NCI-H510A (cell line): ENCODE data around the gene RFC4.
"Not testable (repeated sequence)": the region's sequence is repeated elsewhere in the genome, so short reads cannot be mapped to it uniquely, and the experiment has no call there.

ENCODE experiments used
- DNase-seq: peaks from one replicate; lab custom pipeline; 2025; lab: John Stamatoyannopoulos, UW

Gene RFC4, protein sequence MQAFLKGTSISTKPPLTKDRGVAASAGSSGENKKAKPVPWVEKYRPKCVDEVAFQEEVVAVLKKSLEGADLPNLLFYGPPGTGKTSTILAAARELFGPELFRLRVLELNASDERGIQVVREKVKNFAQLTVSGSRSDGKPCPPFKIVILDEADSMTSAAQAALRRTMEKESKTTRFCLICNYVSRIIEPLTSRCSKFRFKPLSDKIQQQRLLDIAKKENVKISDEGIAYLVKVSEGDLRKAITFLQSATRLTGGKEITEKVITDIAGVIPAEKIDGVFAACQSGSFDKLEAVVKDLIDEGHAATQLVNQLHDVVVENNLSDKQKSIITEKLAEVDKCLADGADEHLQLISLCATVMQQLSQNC

DNA sequence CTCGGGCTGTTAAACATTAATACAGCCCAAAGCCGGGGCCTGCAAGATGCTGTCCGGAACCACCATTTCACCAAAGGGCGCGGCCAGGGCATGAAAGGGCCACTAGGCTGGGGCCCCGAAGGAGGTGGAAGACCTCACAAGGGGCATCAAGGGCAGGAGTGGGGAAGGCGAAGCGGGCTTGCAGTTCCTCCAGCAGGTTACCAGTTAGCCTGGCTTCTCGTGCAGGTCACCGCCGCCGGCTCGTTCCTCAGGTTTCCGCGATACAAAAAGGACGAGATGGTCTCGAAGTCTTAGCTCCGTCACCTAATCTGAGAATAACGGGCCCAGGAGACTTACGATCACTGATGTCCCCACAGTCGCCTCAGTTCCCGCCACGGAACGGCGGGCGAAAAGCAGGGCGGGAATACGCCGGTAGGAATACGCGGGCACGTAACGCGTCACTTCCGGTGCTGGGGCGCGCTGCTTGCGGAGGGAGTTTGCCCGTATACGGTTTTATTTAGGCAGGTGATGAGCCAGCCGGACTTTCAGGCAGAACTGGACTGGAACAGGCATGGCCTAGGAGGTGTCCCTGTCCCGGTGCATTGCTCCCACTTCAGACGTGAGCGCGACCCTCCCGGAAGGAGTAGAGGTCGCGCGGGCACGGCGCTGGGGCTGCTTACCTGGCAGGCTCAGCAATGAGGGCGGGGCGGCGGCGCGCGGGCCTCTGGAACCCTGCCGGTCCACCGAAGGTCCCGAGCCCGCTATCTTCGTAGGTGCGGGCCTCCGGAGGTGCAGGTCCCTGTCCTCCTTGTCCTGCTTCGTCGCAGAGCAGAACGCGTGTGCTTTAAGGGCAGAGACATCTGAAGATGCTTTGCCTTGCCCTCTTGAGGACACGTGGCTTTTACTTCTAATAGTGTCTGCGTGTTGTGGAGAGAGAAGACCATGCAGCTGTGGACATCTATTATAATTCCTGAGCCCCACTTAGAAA lies at the start of gene RFC4:
Gene RFC4 (minus strand): TSS at position 394 of the 967 bp plus-strand sequence. CDS start 1,769 bp downstream, outside the sequence.
- DNase-seq, result peak; percentile 75

DNA sequence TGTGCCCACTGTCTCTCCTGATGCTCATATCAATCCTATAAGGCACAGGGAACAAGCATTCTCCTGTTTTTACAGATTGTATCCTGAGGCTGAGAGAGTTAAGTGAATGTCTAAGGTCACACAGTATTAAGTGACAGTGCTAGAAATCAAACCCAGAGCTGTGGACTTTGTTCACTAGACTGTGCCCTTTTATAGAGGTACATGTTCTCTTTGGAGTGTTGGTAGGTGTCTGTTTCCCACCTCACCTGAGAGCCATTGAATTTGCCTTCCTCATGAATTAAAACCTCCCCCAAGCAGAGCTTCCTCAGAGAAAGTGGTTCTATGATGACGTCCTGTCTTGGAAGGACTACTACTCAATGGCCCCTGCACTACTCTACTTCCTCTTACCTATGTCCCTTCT lies 48.7 kb upstream of the RFC4 start:
- DNase-seq, result no peak

DNA sequence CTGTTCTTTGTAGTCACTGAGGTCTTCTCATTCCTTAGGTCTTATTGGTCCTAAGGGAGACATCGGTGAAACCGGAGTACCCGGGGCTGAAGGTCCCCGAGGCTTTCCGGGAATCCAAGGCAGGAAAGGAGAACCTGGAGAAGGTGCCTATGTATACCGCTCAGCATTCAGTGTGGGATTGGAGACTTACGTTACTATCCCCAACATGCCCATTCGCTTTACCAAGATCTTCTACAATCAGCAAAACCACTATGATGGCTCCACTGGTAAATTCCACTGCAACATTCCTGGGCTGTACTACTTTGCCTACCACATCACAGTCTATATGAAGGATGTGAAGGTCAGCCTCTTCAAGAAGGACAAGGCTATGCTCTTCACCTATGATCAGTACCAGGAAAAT lies 47.9 kb upstream of the RFC4 start:
- DNase-seq, result no peak

DNA sequence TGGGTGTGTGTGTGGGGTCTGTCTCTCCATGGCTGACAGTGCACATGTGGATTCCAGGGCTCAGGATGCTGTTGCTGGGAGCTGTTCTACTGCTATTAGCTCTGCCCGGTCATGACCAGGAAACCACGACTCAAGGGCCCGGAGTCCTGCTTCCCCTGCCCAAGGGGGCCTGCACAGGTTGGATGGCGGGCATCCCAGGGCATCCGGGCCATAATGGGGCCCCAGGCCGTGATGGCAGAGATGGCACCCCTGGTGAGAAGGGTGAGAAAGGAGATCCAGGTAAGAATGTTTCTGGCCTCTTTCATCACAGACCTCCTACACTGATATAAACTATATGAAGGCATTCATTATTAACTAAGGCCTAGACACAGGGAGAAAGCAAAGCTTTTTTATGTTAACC lies 46.7 kb upstream of the RFC4 start:
- DNase-seq, result no peak

DNA sequence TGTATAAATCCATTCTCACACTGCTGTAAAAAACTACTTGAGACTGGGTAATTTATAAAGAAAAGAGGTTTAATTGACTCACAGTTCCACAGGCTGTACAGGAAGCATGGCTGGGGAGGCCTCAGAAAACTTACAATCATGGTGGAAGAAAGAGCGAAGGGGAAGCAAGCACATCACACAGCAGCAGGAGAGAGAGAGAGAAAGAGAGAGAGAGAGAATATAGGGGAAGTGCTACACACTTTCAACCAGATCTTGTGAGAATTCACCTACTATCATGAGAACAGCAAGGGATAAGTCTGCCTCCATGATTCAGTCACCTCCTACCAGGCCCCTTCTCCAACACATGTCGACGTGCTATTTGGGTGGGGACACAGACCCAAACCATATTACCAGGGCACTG lies 45.6 kb upstream of the RFC4 start:
- not testable (repeated sequence) for DNase-seq

DNA sequence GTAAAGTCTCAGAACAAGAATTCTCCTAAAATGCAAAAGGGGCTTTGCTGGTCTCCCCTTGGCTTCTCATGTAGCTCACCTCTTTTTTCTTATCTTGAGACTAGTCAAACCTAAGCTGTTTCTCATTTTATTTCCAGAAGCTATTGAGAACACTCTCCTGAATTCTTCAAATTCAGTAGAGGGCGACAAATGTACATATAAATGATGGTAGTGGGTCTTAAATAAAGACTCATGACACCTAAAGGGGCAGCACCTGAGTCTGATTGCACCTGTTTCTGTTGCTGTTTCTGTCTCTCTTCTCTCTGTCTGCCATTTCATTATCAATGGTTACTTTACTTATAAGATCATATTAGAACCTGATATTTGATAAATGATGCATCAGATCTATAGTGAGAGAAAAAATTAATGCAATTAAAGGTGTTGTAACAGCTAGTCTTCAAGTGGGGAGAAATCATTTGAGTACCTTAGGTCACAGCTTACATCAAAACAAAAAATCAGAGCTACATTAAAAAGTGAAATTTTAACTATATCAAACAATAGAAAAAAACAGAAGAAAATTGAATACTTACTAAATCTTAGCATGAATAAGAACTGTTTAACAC lies 43.2 kb upstream of the RFC4 start:
- no peak for DNase-seq

DNA sequence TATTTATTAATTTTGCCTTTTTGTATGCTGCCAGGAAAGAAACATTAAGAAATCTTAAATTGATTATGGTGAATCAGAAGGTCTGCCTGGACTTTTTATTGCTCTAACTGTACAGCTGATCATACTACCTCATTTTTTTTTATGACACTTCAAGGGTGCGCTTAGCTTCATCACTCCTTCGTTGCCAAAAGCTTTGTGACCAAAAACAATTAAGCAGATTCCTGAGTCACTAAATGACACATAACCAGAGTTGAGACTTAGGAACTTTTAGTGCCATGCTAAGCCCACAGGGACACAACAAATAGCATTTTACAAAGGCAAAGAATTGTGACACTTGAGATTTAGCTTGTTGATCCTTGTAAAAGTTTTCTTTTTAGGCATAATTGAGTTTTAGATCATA lies 41.2 kb upstream of the RFC4 start:
- no peak for DNase-seq

DNA sequence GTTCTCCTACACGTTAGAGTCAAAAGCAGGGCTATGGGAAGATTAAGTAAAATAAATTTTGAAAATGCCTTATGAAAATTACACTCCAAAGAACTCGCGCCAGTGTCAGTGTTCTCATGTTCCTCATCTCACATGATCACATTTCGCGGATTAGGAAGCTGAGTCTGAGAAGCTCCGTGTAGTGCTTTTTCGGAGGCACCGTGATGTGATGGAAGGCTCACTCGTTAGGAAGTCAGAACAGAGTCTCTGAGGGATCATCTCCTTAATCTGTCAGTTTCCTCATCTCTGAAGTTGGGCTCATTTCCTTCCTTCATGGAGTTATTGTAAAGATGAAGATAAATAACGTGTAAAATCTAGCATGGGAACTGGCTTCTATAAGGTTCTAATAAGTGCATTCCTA lies 39.5 kb upstream of the RFC4 start:
- DNase-seq, result no peak

DNA sequence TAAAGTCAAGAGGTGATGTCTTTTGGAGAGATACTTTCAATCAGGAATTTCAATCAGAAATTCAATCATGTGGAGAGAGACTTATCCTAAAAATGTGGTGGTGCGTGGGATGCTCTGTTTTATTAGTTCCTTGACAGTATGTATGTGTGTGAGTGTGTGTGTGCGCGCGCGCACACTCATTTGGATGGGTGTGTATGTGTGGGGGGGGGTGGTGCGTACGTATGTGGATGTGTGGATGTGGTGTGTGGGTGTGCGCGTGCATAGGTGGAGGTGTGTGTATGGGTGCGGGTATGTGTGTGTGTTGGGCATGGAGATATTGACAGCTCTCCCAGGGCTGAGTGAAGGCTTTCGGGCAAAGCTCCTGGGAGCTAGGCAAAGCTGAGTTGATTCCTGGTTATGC lies 38.6 kb upstream of the RFC4 start:
- DNase-seq, result no peak

DNA sequence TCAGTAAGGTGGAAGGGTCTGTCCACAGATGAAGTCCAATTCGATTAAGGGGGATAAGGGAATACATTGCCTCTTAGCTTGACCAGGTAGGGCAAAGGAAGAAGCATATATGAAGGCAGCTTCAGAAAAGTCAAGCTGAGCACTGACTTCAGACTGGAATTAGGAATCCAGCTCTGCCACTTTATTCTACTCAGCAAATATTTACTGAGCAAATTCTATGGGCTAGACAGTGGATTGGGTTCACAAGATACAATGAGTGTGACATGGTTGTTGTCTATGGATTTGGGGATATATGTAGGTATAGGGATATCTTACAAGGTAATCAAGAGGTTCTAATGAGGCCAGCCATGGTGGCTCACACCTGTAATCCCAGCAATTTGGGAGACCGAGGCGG lies 36.8 kb upstream of the RFC4 start:
- DNase-seq, result no peak

DNA sequence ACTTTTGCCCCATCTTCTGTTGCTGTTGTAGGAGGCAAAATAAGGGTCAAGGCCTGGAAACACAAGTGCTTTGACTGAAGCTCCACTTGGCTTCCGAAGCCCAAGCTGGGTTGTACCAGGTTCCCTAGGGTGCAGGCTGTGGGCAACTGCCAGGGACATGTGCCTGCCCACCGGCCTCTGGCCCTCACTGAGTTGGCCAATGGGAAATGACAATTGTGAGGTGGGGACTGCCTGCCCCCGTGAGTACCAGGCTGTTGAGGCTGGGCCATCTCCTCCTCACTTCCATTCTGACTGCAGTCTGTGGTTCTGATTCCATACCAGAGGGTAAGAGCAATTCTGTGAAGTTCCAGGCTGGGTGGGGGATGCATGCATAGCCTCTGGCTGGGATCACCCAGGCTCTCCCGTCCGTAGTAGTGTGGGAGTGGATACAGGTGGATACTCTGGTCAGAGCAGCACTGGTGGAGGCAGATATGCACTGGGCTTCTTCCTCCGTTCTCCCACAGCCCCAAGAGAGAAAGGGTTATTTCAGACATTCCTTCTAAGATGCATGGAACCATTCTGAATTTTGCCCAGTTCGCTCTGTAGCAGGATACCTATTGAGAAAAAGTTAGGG lies 36.2 kb upstream of the RFC4 start, which contains the start of gene ADIPOQ:
Gene ADIPOQ (plus strand): TSS at position 285 of the 613 bp plus-strand sequence. CDS start 10,349 bp downstream, outside the sequence.
- DNase-seq, result no peak

DNA sequence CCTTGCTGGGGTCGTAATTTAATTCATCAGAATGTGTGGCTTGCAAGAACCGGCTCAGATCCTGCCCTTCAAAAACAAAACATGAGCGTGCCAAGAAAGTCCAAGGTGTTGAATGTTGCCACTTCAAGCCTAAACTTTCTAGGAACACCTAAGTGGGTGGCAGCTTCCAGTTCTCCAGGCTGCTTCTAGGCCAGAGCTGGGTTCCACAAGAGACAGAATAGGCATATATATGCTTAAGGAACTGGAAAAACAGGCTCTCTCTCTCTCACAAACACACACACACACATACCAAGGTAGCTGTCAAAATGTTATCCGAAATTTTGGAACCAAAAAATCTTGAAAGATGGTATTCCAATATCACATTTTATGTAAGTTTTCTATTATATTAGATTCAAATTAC lies 35.3 kb upstream of the RFC4 start:
- no peak for DNase-seq

DNA sequence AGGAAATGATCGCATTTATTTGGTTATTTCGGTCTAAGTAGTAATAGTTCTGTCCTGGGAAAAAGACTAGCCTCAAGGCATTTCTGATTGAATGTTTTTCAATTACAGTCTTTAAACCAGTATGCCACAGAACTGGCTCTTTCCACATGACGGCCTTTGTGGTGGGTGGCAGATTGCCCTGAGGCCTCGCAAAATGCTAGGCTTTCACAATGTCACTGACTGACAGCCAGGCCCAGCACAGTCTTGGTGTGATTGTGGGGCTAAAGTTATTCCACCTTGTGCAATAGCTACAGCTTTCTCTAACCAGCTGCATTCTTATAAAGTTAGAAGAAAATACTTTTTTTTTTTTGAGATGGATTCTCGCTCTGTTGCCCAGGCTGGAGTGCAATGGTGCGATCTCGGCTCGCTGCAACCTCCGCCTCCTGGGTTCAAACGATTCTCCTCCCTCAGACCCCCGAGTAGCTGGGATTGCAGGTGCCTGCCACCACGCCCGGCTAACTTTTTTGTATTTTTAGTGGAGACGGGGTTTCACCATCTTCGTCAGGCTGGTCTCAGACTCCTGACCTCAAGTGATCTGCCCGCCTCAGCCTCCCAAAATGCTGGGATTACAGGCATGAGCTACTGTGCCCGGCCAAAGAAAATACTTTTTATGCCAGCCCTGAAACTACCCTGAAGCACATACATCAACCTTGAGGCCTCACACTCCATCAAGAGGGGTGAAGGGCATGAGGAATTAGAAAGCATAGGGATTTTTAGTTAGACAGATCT lies 33.8 kb upstream of the RFC4 start:
- no peak for DNase-seq

DNA sequence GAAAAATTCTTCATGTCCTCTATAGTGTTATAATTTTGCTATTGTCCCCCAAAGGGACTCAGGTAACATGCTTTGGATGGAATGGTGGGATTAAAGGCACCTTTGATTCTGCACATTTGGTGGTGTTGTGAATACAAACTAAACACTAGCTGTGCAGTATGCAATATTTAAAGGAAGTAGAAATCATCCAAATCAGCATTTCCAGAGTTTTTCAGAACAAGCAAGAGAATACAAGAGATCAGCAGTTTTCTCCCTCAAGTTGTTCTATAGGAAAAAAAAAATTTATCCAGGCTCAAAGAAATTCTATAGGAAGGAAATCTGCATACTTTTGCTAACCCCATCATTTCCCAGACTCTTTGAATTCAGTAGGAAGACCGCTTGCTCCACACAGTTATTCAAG lies 26.0 kb upstream of the RFC4 start:
- DNase-seq, result no peak

DNA sequence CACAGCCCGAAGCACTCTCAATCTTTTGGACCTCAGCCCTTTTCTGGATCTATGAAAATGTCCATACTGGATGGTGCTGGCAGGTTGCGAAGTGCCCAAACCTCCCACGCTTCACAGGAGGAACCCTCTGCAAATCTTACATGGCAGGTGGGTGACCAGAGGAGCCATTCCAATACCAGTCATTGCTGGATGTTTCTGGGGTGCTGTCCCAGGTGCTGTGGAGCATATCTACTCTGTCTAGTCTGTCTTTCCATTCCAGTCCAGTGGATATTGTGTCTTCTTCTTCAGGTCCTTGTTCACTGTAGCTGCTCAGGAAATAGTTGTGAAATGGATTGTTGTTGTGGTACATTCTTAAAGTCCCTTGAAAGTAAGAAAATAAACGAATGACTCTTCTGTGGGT lies 25.5 kb upstream of the RFC4 start:
- DNase-seq, result no peak

DNA sequence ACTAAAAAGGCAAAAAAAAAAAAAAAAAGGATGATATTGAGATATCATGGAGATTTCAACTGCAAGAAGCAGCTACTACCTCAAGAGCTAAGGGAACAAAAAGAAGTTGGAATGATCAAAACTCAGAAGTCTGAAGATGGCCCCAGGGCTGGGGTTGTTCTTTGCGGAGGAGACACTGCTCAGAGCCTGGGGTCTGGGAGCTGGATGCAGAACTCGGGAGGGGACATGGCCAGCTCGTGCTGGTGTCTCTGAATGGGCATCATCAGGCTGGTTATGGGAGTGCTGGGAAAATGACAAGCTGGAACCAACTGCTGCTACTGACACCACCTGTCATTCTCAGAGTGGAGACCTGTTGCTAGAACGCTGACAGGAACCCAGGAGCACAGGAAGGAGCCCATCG lies 22.1 kb upstream of the RFC4 start:
- no peak for DNase-seq

DNA sequence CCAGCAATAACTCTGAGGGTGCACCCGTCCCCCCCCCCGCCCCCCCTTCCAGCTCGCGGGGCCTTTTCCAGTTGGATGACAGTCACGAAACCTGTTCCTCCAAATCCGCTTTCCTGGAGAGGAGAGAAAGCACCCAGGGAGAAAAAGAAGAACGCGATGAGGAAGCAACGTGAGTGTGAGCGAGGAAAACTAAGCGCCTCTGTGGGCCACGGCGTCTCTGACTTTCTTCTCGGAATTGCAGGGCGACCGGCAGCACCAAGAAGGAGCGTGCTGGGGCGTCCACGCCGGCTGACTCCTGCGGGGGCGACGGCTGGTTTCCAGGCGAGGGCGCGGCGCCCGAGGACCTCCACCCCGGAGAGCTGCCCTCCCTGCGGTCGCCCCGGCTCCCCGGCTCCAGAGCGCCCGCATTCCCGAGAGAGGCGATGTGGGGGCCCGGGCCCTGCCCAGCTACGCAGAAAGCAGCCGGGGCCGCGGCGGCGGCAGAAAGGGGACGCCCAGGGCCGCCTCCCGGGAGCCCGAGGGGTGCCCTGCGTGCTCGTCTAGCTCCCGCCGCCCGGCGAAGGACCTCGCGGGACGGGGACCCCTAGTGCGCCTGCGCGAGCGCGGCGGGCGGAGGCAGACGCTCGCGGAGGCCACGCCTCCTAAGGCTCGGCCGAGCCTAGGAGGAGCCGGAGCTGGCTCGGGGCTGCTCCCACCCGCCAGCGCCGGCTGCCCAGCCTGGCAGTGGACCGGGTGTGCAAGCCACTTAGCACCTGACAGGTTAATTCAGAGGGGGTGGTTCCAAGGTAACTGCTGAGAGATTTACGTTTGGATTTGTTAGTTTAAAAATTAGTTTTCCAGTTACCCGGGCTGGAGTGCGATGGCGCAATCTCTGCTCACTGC lies 20.9 kb upstream of the RFC4 start:
- DNase-seq, result peak; percentile 72

DNA sequence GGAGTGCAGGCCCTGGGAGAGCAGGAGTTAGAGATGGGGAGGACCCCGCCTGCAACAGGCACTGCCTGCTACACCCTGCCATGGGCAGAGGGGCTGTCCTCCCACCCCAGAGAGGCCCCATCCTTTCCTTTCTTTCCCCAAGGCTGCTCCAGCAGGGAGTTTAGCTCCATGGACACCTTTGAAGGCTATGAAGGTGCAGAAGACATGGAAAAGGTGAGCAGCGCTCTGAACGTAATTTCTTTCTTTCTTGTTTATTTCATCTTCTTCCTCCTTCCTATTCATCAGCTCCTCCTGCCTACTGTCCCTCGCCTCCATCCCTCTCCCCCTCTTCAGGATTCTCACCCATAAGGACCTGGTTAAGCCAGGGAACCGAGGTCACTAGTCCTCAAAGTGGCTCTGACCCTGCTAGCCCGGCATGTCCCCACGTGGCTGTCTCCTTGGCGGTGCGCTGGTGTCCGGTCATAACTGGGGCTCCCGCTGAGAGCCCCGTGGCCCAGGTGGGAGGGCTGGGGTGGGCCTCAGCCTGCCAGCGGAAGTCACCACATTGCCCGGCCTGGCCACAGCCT lies 20.2 kb upstream of the RFC4 start:
- DNase-seq, result no peak

DNA sequence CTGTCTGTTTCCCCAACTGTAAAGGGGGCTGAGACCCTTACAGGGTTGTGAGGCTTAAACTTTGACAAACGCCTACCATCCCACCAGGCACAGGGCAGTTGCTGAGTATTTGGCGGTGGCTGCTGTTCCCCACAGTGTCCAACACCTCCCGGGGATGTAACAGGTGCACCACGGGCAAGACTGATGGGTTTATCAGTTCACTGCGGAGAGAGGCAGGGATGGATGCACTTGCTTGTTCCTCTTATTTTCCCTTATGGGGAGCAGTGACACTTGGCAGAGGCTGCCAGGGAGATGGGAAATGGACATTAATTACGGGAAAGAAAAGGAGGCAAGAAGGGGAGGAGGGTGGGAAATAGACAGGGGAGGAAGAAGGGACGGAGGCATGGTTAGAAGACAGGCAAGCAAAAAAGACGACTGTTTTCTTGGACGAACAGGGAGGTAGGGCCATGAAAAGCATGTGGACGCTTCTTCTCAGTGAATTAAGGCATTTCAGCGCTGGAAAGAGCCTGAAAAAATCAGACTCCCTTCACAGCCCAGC lies 19.7 kb upstream of the RFC4 start:
- no peak for DNase-seq
